ENCODE results near the gene ZSCAN1. TPM values are rescaled to one million over a fixed set of nuclear protein-coding genes. Genes with fewer than 3 reads are reported as not detected.

The ZSCAN1 gene
- total and polyA plus RNA-seq, 8 donors, result 0.20 to 0.92 (median 0.44) TPM; not detected in 5

DNA sequence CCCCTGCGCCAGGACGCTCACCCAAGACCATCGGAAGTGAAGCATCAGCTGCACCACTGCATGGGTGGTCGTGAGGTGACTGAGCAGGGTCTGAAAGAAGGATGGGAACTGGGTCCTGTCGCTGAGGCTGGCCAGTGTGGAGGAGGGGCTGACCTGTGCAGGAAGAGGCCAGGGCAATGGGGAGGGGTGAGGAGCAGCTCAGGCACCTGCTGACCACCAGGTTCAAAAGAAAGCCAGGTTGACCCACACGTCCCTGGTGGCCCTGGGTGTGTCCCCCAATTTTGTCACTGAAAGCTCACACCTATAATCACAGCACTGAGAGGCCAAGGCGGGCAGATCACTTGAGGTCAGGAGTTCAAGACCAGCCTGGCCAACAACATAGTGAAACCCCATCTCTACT, 13.7 kb upstream of the ZSCAN1 start:
- TF ChIP-seq, protein P1, sequence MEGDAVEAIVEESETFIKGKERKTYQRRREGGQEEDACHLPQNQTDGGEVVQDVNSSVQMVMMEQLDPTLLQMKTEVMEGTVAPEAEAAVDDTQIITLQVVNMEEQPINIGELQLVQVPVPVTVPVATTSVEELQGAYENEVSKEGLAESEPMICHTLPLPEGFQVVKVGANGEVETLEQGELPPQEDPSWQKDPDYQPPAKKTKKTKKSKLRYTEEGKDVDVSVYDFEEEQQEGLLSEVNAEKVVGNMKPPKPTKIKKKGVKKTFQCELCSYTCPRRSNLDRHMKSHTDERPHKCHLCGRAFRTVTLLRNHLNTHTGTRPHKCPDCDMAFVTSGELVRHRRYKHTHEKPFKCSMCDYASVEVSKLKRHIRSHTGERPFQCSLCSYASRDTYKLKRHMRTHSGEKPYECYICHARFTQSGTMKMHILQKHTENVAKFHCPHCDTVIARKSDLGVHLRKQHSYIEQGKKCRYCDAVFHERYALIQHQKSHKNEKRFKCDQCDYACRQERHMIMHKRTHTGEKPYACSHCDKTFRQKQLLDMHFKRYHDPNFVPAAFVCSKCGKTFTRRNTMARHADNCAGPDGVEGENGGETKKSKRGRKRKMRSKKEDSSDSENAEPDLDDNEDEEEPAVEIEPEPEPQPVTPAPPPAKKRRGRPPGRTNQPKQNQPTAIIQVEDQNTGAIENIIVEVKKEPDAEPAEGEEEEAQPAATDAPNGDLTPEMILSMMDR (IDR thresholded peaks at IDR 0.05), result no peak
- TF ChIP-seq POLR2A (IDR thresholded peaks at IDR 0.05), result no peak
- no peak for TF ChIP-seq POLR2AphosphoS5 (IDR thresholded peaks at IDR 0.05)
- TF ChIP-seq EP300 (IDR thresholded peaks at IDR 0.05), result no peak
- Histone ChIP-seq H3K9me3 (peaks cover 0 to 86% (median 54%) of the 10 kb centered on the region in 4 donors), H3K27me3 (no peaks in the 10 kb centered on the region), H3K4me1 (no peaks in the 10 kb centered on the region), H3K27ac (no peak overlapping the region), H3K4me3 (no peak overlapping the region), H3K36me3 (no peaks in the 10 kb centered on the region)
- intact Hi-C loops (cut with DNase I; ENCODE audit: low total_unique reads), result no loop called here
- no peak for DNase-seq
- WGBS, 5 donors, result 67 to 77% (median 70%) methylated on average over 7 of the region's 7 CpGs

DNA sequence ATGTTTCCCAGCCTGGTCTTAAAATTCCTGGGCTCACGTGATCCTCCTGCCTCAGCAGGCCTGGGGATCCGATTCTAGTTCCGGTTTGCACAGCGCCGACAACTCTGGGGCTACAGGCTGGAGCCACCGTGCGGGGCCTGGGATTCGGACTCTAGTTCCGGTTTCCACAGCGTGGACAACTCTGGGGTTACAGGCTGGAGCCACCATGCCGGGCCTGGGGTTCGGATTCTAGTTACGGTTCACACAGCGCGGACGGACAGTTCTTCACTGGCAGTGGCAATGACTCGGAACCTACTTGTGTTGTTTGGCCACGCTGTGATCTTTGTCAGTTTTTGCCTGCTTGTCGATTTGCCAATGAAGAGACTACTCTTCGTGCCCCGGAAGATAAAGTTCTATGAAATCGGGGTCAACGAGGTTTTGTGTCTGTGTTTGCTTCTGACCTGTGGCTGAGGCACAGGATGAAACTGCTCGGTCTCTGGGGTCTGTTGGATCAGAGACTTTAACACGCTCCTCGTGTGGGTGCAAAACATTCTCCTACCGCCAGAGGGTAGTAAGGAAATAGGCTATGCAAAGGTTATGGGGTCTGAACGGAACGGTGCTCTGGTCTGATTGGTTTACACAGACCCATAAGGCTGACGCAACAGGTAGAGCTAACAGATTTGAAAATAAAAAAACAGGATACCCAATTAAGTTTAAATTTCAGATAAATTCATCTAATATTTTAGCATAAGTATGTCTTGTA, 12.1 kb upstream of the ZSCAN1 start:
- Histone ChIP-seq H3K9me3 (peaks cover 0 to 85% (median 54%) of the 10 kb centered on the region in 4 donors), H3K27ac (no peak overlapping the region), H3K4me3 (no peak overlapping the region), H3K27me3 (no peaks in the 10 kb centered on the region), H3K36me3 (no peaks in the 10 kb centered on the region), H3K4me1 (no peaks in the 10 kb centered on the region)
- WGBS, 5 donors, result 54 to 59% (median 56%) methylated on average over 30 of the region's 30 CpGs
- intact Hi-C loops (cut with DNase I; ENCODE audit: low total_unique reads), result no loop called here
- TF ChIP-seq, protein P1 (IDR thresholded peaks at IDR 0.05), result peak in 4 of 7 experiments; percentile 26 to 53 (median 36)
- TF ChIP-seq POLR2A (IDR thresholded peaks at IDR 0.05), result no peak
- TF ChIP-seq POLR2AphosphoS5 (IDR thresholded peaks at IDR 0.05), result peak in 1 of 3 donors; percentile 35
- TF ChIP-seq EP300 (IDR thresholded peaks at IDR 0.05), result no peak
- DNase-seq, result peak in 1 of 2 donors; percentile 92

- Histone ChIP-seq H3K4me3 (no peak overlapping the region), H3K27ac (no peak overlapping the region), H3K27me3 (no peaks in the 10 kb centered on the region), H3K4me1 (no peaks in the 10 kb centered on the region), H3K9me3 (peaks cover 0 to 80% (median 51%) of the 10 kb centered on the region in 4 donors), H3K36me3 (no peaks in the 10 kb centered on the region)
- intact Hi-C loops (cut with DNase I; ENCODE audit: low total_unique reads), result no loop called here
- 67 to 84% (median 77%) methylated on average over 4 of the region's 4 CpGs for WGBS, 5 donors
- TF ChIP-seq, protein P1 (IDR thresholded peaks at IDR 0.05), result peak in 1 of 7 experiments; percentile 6
- TF ChIP-seq POLR2AphosphoS5 (IDR thresholded peaks at IDR 0.05), result no peak
- no peak for TF ChIP-seq POLR2A (IDR thresholded peaks at IDR 0.05)
- no peak for DNase-seq
Observed at GRCh38 chr19:58022283-58022660, 11.6 kb upstream of the ZSCAN1 start.

DNA sequence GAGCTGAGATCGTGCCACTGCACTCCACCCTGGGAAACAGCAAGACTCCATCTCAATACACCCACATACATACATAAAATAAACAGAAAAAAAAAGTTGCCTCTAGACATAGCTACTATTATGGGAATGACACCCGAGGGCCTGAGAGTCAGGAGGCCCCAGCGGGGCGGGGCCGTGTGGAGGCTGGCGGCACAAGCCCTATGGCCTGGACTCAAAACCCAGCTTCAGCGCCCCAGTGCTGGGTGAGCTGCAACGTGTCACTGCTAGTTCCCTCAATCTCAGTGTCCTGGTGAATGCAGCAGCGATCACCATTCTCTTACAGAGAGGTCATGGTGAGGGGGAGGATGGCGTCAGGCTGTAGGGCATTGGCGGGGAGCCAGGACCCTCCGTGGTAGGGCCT, 9.2 kb upstream of the ZSCAN1 start:
- no peaks in the 10 kb centered on the region for H3K27me3 ChIP-seq
- H3K36me3 ChIP-seq, result no peaks in the 10 kb centered on the region
- no peak for DNase-seq
- TF ChIP-seq EP300 (IDR thresholded peaks at IDR 0.05) (no peak), POLR2AphosphoS5 (IDR thresholded peaks at IDR 0.05) (no peak), POLR2A (IDR thresholded peaks at IDR 0.05) (no peak)
- TF ChIP-seq, protein P1 (IDR thresholded peaks at IDR 0.05), result no peak
- intact Hi-C loops (cut with DNase I; ENCODE audit: low total_unique reads), result no loop called here
- 88 to 95% (median 91%) methylated on average over 10 to 12 of the region's 12 CpGs for WGBS, 5 donors
- no peaks in the 10 kb centered on the region for H3K4me1 ChIP-seq
- no peak overlapping the region for H3K27ac ChIP-seq
- H3K9me3 ChIP-seq, result peaks cover 0 to 84% (median 56%) of the 10 kb centered on the region in 4 donors
- H3K4me3 ChIP-seq, result no peak overlapping the region
